Left forelimb (tissue), 1 donor: ENCODE measurements around the gene MGST3.
"Not testable (repeated sequence)": the region's sequence is repeated elsewhere in the genome, so short reads cannot be mapped to it uniquely, and the experiment has no call there.

ENCODE experiments used
- DNase-seq: peaks from one replicate; pipeline ENCODE4 v3.0.0-alpha.2; 2018; ENCODE audit warnings: low spot score

Gene MGST3

GRCh38 chr1:165629151-165629550, 1.9 kb upstream of the MGST3 start:
- no peak for DNase-seq

- no peak for DNase-seq
Measured at GRCh38 chr1:165629848-165630628, 996 bp upstream of the MGST3 start.

GRCh38 chr1:165631342-165632151, 513 bp downstream of the MGST3 start:
- DNase-seq = peak; percentile 70

DNA sequence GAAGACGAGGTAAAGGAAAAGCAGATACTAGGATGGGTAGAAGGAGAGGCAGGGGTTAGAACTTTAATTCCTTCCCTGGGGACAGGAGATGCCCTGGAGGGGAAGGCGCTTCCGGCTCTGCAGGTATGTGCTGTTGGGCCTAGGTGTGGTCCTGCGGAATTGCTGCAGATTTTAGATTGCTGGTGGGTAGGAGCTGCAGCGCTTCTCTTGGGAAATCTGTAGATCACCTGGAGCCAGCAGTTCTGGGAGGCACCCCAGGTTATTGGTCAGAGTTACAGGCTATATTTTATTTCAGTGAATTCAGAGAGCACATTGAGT, 1.1 kb downstream of the MGST3 start:
- no peak for DNase-seq

DNA sequence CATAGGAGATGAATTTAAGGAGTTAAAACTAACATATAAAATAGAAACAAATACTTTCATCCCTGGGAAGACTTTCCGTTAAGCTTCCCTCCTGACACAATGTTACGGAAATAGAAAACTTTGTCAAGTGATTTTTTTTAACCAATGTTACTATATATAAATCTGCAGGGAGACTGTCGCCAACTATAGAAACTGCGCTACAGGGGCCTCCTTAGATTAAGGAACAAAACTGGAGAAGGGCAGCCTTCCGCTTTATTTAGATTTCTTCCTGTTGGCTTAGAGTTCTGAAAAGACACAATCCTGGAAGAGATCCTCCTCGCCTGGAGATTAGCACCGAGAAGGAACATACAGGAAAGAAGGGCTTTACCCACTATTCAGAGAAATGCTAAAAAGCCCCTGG, 1.5 kb downstream of the MGST3 start:
- no peak for DNase-seq

DNA sequence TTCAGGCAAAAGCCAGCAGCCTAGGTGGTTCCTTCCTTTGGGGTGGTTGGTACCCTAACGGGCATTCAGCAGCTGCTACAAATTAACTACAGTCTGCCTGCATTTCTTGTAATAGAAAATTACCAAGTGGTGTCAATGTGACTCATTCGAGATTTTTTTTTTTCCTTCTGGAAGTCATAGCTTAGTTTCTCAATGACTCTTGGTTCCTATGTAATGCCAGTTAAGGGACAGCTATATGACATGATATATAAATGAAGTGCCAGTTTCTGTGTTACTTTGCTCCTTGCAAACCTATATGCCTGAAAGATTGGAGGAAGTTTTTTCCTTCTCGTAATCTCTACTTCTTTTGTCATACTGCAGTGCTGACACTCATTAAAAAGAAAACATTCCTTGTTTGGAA, 2.6 kb downstream of the MGST3 start:
- DNase-seq = no peak

- DNase-seq = no peak
Measured at GRCh38 chr1:165634154-165634921, 3.3 kb downstream of the MGST3 start.

DNA sequence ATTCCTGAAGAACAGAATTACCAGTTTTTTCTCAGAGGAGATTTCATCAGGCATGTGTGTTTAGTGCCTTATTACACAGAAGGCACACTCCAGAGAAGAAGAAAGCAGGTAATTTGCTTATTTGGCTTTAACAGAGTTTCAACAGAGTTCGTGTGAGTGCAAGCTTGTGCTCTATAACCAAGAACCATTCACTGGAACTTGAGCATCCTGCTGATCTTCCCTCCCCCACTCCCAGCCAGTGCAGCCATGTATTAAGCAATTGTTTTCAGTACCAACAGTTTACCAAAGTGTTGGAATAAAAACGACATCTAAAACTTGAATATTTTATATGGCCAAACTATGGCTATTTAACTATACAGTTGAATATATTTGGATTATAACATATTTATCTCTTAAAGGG, 4.3 kb downstream of the MGST3 start:
- no peak for DNase-seq

- no peak for DNase-seq
Measured at GRCh38 chr1:165635823-165636222, 4.8 kb downstream of the MGST3 start.

- DNase-seq = no peak
Measured at GRCh38 chr1:165637427-165637826, 6.4 kb downstream of the MGST3 start.

DNA sequence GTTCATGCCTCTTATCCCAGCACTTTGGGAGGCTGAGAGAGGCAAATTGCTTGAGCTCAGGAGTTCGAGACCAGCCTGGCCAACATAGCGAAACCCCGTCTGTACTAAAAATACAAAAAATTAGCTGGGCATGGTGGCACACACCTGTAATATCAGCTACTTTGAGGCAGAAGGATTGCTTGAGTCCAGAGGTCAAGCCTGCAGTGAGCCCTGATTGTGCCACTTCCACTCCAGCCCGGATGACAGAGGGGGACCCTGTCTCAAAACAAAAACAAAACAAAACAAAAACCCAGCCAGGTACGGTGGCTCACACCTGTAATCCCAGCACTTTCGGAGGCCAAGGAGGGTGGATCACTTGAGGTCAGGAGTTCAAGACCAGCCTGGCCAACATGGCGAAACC, 7.2 kb downstream of the MGST3 start:
- DNase-seq = not testable (repeated sequence)

GRCh38 chr1:165639821-165640623, 9.0 kb downstream of the MGST3 start:
- no peak for DNase-seq

GRCh38 chr1:165641231-165641987, 10.4 kb downstream of the MGST3 start:
- DNase-seq = no peak

DNA sequence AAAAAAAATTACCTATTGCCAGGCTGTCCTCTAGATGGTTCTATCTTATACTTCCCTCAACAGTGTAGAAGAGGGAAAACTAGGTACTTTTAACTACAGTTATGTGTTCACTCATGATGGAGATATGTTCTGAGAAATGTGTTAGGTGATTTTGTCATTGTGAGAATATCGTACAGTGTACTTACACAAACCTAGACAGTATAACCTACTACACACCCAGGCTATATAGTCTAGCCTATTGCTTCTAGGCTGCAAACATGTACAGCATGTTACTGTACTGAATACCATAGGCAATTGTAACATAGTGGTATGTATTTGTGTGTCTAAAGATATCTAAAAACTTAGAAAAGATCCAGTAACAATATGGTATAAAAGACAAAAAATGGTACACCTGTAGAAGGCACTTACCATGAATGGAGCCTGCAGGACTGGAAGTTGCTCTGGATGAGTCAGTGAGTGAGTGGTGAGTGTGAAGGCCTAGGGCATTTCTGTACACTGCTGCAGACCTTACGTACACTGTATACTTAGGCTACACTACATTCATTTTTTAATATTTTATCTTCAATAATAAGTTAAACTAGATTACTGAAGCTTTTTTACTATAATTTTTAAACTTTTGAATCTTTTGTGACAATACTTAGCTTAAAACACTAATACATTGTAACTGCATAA, 13.2 kb downstream of the MGST3 start:
- no peak for DNase-seq

- no peak for DNase-seq
Measured at GRCh38 chr1:165645654-165646366, 14.8 kb downstream of the MGST3 start.

DNA sequence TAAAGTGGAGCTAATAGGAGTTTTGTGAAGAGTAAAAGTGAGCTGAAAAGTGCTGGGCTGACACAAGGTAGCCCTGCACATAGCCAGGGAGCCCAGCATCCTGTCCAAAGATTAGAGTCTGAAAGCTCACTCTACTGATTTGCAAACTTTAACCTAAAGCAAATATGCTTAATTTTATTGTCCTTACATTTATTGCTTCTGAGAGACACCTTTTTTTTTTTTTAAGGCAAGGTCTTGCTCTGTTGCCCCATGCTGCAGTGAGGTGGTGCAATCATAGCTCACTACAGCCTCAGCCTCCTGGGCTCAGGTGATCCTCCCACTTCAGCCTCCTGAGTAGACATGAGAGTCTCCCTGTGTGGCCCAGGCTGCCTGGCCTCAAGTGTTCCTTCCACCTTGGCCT, 16.5 kb downstream of the MGST3 start:
- DNase-seq = no peak

GRCh38 chr1:165647970-165648369, 16.9 kb downstream of the MGST3 start:
- DNase-seq = no peak

DNA sequence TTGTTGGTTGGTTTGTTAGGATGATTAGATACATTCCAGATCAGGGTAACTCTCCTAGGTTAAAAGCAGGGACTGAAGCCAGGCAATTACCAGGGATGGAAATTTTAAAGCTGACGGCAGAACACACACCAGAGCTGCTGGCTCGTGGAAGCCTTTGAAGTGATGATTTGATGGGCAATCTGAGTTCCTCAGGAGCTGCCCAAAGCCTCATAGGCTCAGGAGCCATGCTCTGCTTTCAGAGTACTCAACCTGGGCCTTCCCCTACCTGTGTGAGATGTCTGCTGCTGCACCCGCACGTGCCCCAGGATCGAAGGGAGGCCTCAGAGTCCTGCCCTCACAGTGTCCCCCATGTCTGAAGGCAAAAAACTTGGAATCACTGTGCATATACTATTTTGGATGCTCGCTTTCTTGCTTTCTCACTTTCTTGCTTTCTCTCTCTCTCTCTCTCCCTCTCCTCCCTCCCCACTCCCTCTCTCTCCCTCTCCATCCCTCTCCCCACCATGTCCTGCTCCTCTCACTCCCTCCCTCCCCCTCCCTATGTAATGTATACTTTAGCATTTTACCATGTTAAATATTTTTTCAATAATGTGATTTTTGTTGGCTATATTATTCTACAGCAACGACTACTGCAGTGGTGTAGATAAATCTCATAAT, 18.0 kb downstream of the MGST3 start:
- DNase-seq = no peak

- DNase-seq = no peak
Measured at GRCh38 chr1:165650981-165651625, 20.1 kb downstream of the MGST3 start.
